ENCODE results near the gene ARHGDIG. TPM values are rescaled to one million over a fixed set of nuclear protein-coding genes. Genes with fewer than 3 reads are reported as not detected.
"Not testable (repeated sequence)": the region's sequence is repeated elsewhere in the genome, so short reads cannot be mapped to it uniquely, and the experiment has no call there.

Gene ARHGDIG
- total RNA-seq, 1 experiment from 2014 or later: 5.9 TPM

DNA sequence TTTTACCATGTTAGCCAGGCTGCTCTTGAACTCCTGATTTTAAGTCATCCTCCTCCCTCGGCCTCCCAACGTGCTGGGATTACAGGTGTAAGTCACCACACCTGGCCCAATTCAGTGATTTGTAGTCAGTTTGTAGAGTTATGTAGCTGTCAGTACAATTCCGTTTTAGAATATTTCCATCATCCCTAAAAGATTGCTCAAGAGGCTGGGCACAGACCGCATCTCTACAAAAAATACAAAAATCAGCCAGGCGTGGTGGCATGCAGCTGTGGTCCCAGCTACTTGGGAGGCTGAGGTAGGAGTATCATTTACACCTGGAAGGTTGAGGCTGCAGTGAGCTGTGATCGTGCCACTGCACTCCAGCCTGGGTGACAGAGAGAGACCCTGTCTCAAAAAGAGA is 25.2 kb upstream of the ARHGDIG start:
- Mint-ChIP-seq H3K36me3 (ENCODE audit: insufficient read depth in 1 of 3, low read depth in 3 of 3) (peaks cover 15 to 61% (median 46%) of the 10 kb centered on the region in 3 experiments; a peak in 6 of 7 replicates), H3K27me3 (ENCODE audit: low read depth) (no peaks in the 10 kb centered on the region), H3K4me3 (no peak overlapping the region), H3K27ac (no peak overlapping the region), H3K4me1 (no peaks in the 10 kb centered on the region; a peak in 1 of 4 replicates), H3K9me3 (no peaks in the 10 kb centered on the region)
- Histone ChIP-seq H3K4ac (ENCODE audit: low read depth, low read length) (no peak overlapping the region), H3K4me2 (ENCODE audit: insufficient read depth, insufficient read length, low read length) (no peak overlapping the region), H3K14ac (ENCODE audit: insufficient read depth, low read length) (no peak overlapping the region), H4K20me1 (ENCODE audit: control insufficient read depth, insufficient read depth, insufficient read length) (no peaks in the 10 kb centered on the region), H2BK120ac (ENCODE audit: low read depth, low read length, poor library complexity, severe bottlenecking) (no peak overlapping the region), H2BK15ac (ENCODE audit: low read depth, low read length) (no peak overlapping the region), H2BK20ac (ENCODE audit: low read depth, low read length, poor library complexity, severe bottlenecking) (no peak overlapping the region), H3K79me2 (ENCODE audit: insufficient read depth, low read length) (no peaks in the 10 kb centered on the region), H2AFZ (ENCODE audit: low read length) (no peak overlapping the region), H3K79me1 (ENCODE audit: insufficient read depth, low read depth, low read length, poor library complexity, severe bottlenecking) (no peaks in the 10 kb centered on the region), H2AK5ac (ENCODE audit: insufficient read length, low read length) (no peak overlapping the region), H4K91ac (ENCODE audit: insufficient read length, low read depth, low read length) (no peak overlapping the region), H3K9ac (ENCODE audit: extremely low read depth, insufficient read length, low read length) (no peak overlapping the region), H3K18ac (ENCODE audit: insufficient read length, low read depth, low read length) (no peak overlapping the region), H3K27me3 (ENCODE audit: insufficient read depth, low read length) (no peaks in the 10 kb centered on the region), H3K9me3 (ENCODE audit: control insufficient read depth, low read depth, low read length) (no peaks in the 10 kb centered on the region), H3K4me1 (ENCODE audit: insufficient read depth, low read length) (no peaks in the 10 kb centered on the region), H4K8ac (replicated peaks; ENCODE audit: insufficient read length, low read depth, low read length) (no peak overlapping the region), H3T11ph (ENCODE audit: low read length) (no peak overlapping the region), H3K23ac (ENCODE audit: insufficient read length, low read depth, low read length) (no peak overlapping the region), H4K5ac (ENCODE audit: insufficient read length, low read depth, low read length) (no peak overlapping the region), H2BK5ac (ENCODE audit: insufficient read length, low read length) (no peak overlapping the region), H2BK12ac (ENCODE audit: insufficient read length, low read depth, low read length) (no peak overlapping the region), H3K23me2 (ENCODE audit: insufficient read length, low read depth, low read length, poor library complexity, severe bottlenecking) (no peaks in the 10 kb centered on the region), H3K56ac (ENCODE audit: insufficient read length, low read depth, low read length) (no peak overlapping the region), H3K27ac (ENCODE audit: insufficient read length, low read depth, low read length) (no peak overlapping the region)
- no peak for DNase-seq
- WGBS (ENCODE audit: extremely low coverage, insufficient read length, low lambda C conversion rate): no CpG with 5 or more reads among the region's 6 CpGs
- TF ChIP-seq, protein P1, sequence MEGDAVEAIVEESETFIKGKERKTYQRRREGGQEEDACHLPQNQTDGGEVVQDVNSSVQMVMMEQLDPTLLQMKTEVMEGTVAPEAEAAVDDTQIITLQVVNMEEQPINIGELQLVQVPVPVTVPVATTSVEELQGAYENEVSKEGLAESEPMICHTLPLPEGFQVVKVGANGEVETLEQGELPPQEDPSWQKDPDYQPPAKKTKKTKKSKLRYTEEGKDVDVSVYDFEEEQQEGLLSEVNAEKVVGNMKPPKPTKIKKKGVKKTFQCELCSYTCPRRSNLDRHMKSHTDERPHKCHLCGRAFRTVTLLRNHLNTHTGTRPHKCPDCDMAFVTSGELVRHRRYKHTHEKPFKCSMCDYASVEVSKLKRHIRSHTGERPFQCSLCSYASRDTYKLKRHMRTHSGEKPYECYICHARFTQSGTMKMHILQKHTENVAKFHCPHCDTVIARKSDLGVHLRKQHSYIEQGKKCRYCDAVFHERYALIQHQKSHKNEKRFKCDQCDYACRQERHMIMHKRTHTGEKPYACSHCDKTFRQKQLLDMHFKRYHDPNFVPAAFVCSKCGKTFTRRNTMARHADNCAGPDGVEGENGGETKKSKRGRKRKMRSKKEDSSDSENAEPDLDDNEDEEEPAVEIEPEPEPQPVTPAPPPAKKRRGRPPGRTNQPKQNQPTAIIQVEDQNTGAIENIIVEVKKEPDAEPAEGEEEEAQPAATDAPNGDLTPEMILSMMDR (conservative IDR thresholded peaks at IDR 0.05): no peak

DNA sequence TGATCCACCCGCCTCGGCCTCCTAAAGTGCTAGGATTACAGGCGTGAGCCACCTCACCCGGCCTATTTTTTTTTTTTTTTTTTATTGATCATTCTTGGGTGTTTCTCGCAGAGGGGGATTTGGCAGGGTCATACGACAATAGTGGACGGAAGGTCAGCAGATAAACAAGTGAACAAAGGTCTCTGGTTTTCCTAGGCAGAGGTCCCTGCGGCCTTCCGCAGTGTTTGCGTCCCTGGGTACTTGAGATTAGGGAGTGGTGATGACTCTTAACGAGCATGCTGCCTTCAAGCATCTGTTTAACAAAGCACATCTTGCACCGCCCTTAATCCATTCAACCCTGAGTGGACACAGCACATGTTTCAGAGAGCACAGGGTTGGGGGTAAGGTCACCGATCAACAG is 22.3 kb upstream of the ARHGDIG start:
- H3K9ac ChIP-seq (ENCODE audit: extremely low read depth, insufficient read length, low read length); H3K23me2 ChIP-seq (ENCODE audit: insufficient read length, low read depth, low read length, poor library complexity, severe bottlenecking); H3K27ac ChIP-seq (ENCODE audit: insufficient read length, low read depth, low read length); H3K4me2 ChIP-seq (ENCODE audit: insufficient read depth, insufficient read length, low read length); H3K27me3 Mint-ChIP-seq (ENCODE audit: low read depth); H4K8ac ChIP-seq (replicated peaks; ENCODE audit: insufficient read length, low read depth, low read length); H2BK15ac ChIP-seq (ENCODE audit: low read depth, low read length); H3K4me3 Mint-ChIP-seq; H3K79me1 ChIP-seq (ENCODE audit: insufficient read depth, low read depth, low read length, poor library complexity, severe bottlenecking); H3K14ac ChIP-seq (ENCODE audit: insufficient read depth, low read length); H3K4ac ChIP-seq (ENCODE audit: low read depth, low read length); H2BK5ac ChIP-seq (ENCODE audit: insufficient read length, low read length); H4K20me1 ChIP-seq (ENCODE audit: control insufficient read depth, insufficient read depth, insufficient read length); DNase-seq; H4K91ac ChIP-seq (ENCODE audit: insufficient read length, low read depth, low read length); H3K9me3 Mint-ChIP-seq; H3K9me3 ChIP-seq (ENCODE audit: control insufficient read depth, low read depth, low read length); H3K23ac ChIP-seq (ENCODE audit: insufficient read length, low read depth, low read length); H3K18ac ChIP-seq (ENCODE audit: insufficient read length, low read depth, low read length); H3T11ph ChIP-seq (ENCODE audit: low read length); H4K5ac ChIP-seq (ENCODE audit: insufficient read length, low read depth, low read length); H2BK20ac ChIP-seq (ENCODE audit: low read depth, low read length, poor library complexity, severe bottlenecking); H3K27me3 ChIP-seq (ENCODE audit: insufficient read depth, low read length); H2AFZ ChIP-seq (ENCODE audit: low read length); H3K56ac ChIP-seq (ENCODE audit: insufficient read length, low read depth, low read length); H3K4me1 ChIP-seq (ENCODE audit: insufficient read depth, low read length); H2BK12ac ChIP-seq (ENCODE audit: insufficient read length, low read depth, low read length); H2AK5ac ChIP-seq (ENCODE audit: insufficient read length, low read length); H3K79me2 ChIP-seq (ENCODE audit: insufficient read depth, low read length); H3K4me1 Mint-ChIP-seq; H2BK120ac ChIP-seq (ENCODE audit: low read depth, low read length, poor library complexity, severe bottlenecking): not testable (repeated sequence)
- no CpG with 5 or more reads among the region's 13 CpGs for WGBS (ENCODE audit: extremely low coverage, insufficient read length, low lambda C conversion rate)
- H3K36me3 Mint-ChIP-seq (ENCODE audit: insufficient read depth in 1 of 3, low read depth in 3 of 3): peaks cover 20 to 66% (median 44%) of the 10 kb centered on the region in 3 experiments; a peak in 6 of 7 replicates
- peak overlapping the region in 1 of 3 experiments; percentile 39; a peak in 2 of 7 replicates for H3K27ac Mint-ChIP-seq

Data from H9 (cell line).